ENCODE results near the gene LRBA. TPM values are rescaled to one million over a fixed set of nuclear protein-coding genes. Genes with fewer than 3 reads are reported as not detected.

Gene LRBA
- total and polyA plus RNA-seq, 9 of the 15 experiments (the other 6 are each of a cell fraction or from before 2014, with no cell fraction given) = 24.2 to 88.7 (median 59.7) TPM

- H3K27me3 ChIP-seq (ENCODE audit: control insufficient read depth in 2 of 2, insufficient read depth in 2 of 2, low read length in 2 of 2) = no peaks in the 10 kb centered on the region
- no peaks in the 10 kb centered on the region for H3K9me1 ChIP-seq (ENCODE audit: control insufficient read depth, insufficient read depth, low read length)
- FAIRE-seq = no peak
- H3K4me1 ChIP-seq (replicated peaks in 1 of 2; ENCODE audit: control insufficient read depth in 2 of 2, insufficient read depth in 2 of 2, low read length in 2 of 2) = no peaks in the 10 kb centered on the region
- BruUV-seq (replicated peaks) = no TSS peak
- TF ChIP-seq PRPF4 (IDR thresholded peaks at IDR 0.05; ENCODE audit: insufficient read depth, low read depth, low read length, poor library complexity, severe bottlenecking) (no peak), PCBP2 (IDR thresholded peaks at IDR 0.05; ENCODE audit: low read depth, low read length, poor library complexity, severe bottlenecking) (no peak), FOXK2 (conservative IDR thresholded peaks at IDR 0.05 in 1 of 2, IDR thresholded peaks at IDR 0.05 in 1 of 2; ENCODE audit: low read depth in 2 of 2) (no peak), RBM25 (IDR thresholded peaks at IDR 0.05; ENCODE audit: low read depth, low read length, severe bottlenecking) (no peak), ZNF584 (CRISPR knock-in tag; IDR thresholded peaks at IDR 0.05; ENCODE audit: low read depth) (no peak), TCF7 (IDR thresholded peaks at IDR 0.05; ENCODE audit: borderline replicate concordance) (no peak), ZNF717 (CRISPR knock-in tag; IDR thresholded peaks at IDR 0.05) (no peak), PURB (CRISPR knock-in tag; IDR thresholded peaks at IDR 0.05; ENCODE audit: low read depth) (no peak), ZNF592 (IDR thresholded peaks at IDR 0.05) (no peak), BDP1 (IDR thresholded peaks at IDR 0.05; ENCODE audit: insufficient read depth, insufficient read length) (no peak), WHSC1 (IDR thresholded peaks at IDR 0.05; ENCODE audit: low read length) (no peak)
- no peaks in the 10 kb centered on the region; the same call in 1 of the 2 replicates for H3K9me3 ChIP-seq (replicated peaks; ENCODE audit: control insufficient read depth, insufficient read depth, low read depth, low read length)
- WGBS (ENCODE audit: insufficient coverage, low coverage, missing lambda C conversion rate) = 94% methylated on average over 3 of the region's 3 CpGs
- no peak overlapping the region for H3K4me3 ChIP-seq
- POLR2A ChIA-PET = interaction anchor here (1.0 kb wide), 1 partner anchor 9 kb away, joined by 3 read pairs; no protein-coding TSS in a partner anchor
- H3K27ac ChIP-seq (ENCODE audit: extremely low read depth, low read depth, low read length) = no peak overlapping the region
- intact Hi-C loops (cut with micrococcal nuclease) = no loop called here
- no peak overlapping the region for H3K9ac ChIP-seq (ENCODE audit: insufficient read depth in 1 of 2, low read depth in 2 of 2, low read length in 2 of 2)
- CTCF ChIA-PET (ENCODE audit: low intra/inter-chr PET ratio) = no interaction called here
- no peaks in the 10 kb centered on the region for H4K20me1 ChIP-seq (replicated peaks; ENCODE audit: control insufficient read depth, insufficient read depth, low read length)
- H2AFZ ChIP-seq (ENCODE audit: low read depth, low read length) = no peak overlapping the region
- H3K79me2 ChIP-seq (ENCODE audit: control insufficient read depth, insufficient read depth, low read length) = no peaks in the 10 kb centered on the region; the same call in 2 of the 3 replicates
- in situ Hi-C loops (cut with MboI) = no loop called here
- DNase-seq (ENCODE audit: extremely low read depth in 1 of 4, low spot score in 3 of 4) = no peak
- ATAC-seq = no peak
- H3K4me2 ChIP-seq (ENCODE audit: insufficient read depth, low read length) = no peak overlapping the region
- peaks cover 23% of the 10 kb centered on the region for H3K36me3 ChIP-seq (ENCODE audit: control insufficient read depth, insufficient read depth, low read length)
Observed at GRCh38 chr4:150817804-150818528, 197.1 kb downstream of the LRBA start.

Data from K562 (cell line).